Endothelial cell of umbilical vein (primary cell): ENCODE results near the gene PPP1R13B. TPM values are rescaled to one million over a fixed set of nuclear protein-coding genes. Genes with fewer than 3 reads are reported as not detected.
"Not testable (repeated sequence)": the region's sequence is repeated elsewhere in the genome, so short reads cannot be mapped to it uniquely, and the experiment has no call there.

Experiments
- BruUV-seq: library from RNA; stranded (reverse); fragments of 400-500 nt; replicated peaks from 2 replicates; lab custom pipeline; 2021; lab: Mats Ljungman, UMichigan
- CTCF ChIA-PET: fragments of 300-600, 350-600 bp; sonication (Branson Sonifier 250); formaldehyde crosslinking; loops from one replicate; lab custom pipeline; 2021; ENCODE audit warnings: antibody characterized with exemption, inconsistent platforms; lab: Charles Lee
- POLR2A ChIA-PET: fragments of 300-600, 350-600 bp; sonication (Branson Sonifier 250); formaldehyde crosslinking; loops from one replicate; lab custom pipeline; 2021; ENCODE audit warnings: antibody characterized with exemption, inconsistent platforms; lab: Charles Lee
- DNase-seq: peaks from one replicate; pipeline ENCODE4 v3.0.0-alpha.2; 2011; ENCODE audit warnings: low read depth, low spot score
- FAIRE-seq: peaks from 2 replicates; lab custom pipeline; 2011; peaks lifted over from hg19 to GRCh38; lab: Jason Lieb, UNC
- H2AFZ ChIP-seq: 2 replicates; pipeline ENCODE4 v1.6.0; 2012; ENCODE audit warnings: low read depth, low read length, control low read depth, inconsistent platforms
- H3K27ac ChIP-seq: 2 replicates; pipeline ENCODE4 v1.5.1; 2011; ENCODE audit warnings: low read depth, mild to moderate bottlenecking, control low read depth, low read length, moderate library complexity; ENCODE audit not compliant: insufficient read depth
- H3K27me3 ChIP-seq, 2 experiments: 2 replicates each; pipeline versions ENCODE4 v1.6.0 to v1.6.1; 2011; ENCODE audit warnings: low read length in 2 of 2, mixed read lengths in 1 of 2; ENCODE audit not compliant: control insufficient read depth in 2 of 2, insufficient read depth in 2 of 2
- H3K36me3 ChIP-seq, 2 experiments: 2 replicates in 1 of 2; 3 replicates in 1 of 2; pipeline ENCODE4 v1.5.1; 2011; ENCODE audit warnings: low read length in 2 of 2, mild to moderate bottlenecking in 1 of 2, moderate library complexity in 1 of 2; ENCODE audit not compliant: control insufficient read depth in 2 of 2, insufficient read depth in 2 of 2; ENCODE audit errors: extremely low read depth in 1 of 2
- H3K4me1 ChIP-seq: 3 replicates; pipeline ENCODE4 v1.5.1; 2011; ENCODE audit warnings: mild to moderate bottlenecking, low read length; ENCODE audit not compliant: control insufficient read depth, insufficient read depth; ENCODE audit errors: extremely low read depth
- H3K4me2 ChIP-seq: 2 replicates; pipeline ENCODE4 v1.6.1; 2011; ENCODE audit warnings: low read length, control low read depth, mixed read lengths; ENCODE audit not compliant: insufficient read depth
- H3K4me3 ChIP-seq, 3 experiments: fragments of 200-600 bp in 1 of 3; sonication (generic), shearing (Covaris generic) in 1 of 3; replicated peaks in 1 of 3; 2 replicates each; pipeline ENCODE4 v1.5.1; 2011 to 2016; ENCODE audit warnings: control low read depth in 3 of 3, low read length in 3 of 3, mild to moderate bottlenecking in 2 of 3, inconsistent platforms in 1 of 3, low read depth in 1 of 3, moderate library complexity in 1 of 3; ENCODE audit not compliant: insufficient read depth in 1 of 3
- H3K79me2 ChIP-seq: 2 replicates; pipeline ENCODE4 v1.6.0; 2012; ENCODE audit warnings: low read length, inconsistent platforms; ENCODE audit not compliant: control insufficient read depth, insufficient read depth
- H3K9ac ChIP-seq: replicated peaks from 2 replicates; pipeline ENCODE3; 2011; ENCODE audit warnings: low read length, control low read depth; ENCODE audit not compliant: insufficient read depth; ENCODE audit errors: extremely low read depth
- H3K9me1 ChIP-seq: replicated peaks from 3 replicates; pipeline ENCODE4 v1.6.0; 2011; ENCODE audit warnings: mild to moderate bottlenecking, low read length; ENCODE audit not compliant: control insufficient read depth, insufficient read depth; ENCODE audit errors: extremely low read depth
- H3K9me3 ChIP-seq: replicated peaks from 2 replicates; pipeline ENCODE4 v1.5.1; 2012; ENCODE audit warnings: low read length, inconsistent platforms; ENCODE audit not compliant: control insufficient read depth, insufficient read depth
- H4K20me1 ChIP-seq: replicated peaks from 2 replicates; pipeline ENCODE3; 2011; ENCODE audit warnings: mild to moderate bottlenecking, low read length; ENCODE audit not compliant: control insufficient read depth, insufficient read depth; ENCODE audit errors: extremely low read depth
- EZH2 ChIP-seq: IDR thresholded peaks from 2 replicates; pipeline ENCODE4 v1.6.1; 2012; ENCODE audit warnings: borderline replicate concordance, low read depth, mild to moderate bottlenecking, moderate library complexity, low read length, inconsistent platforms; ENCODE audit not compliant: severe bottlenecking
- FOS ChIP-seq: IDR thresholded peaks from 2 replicates; pipeline ENCODE4 v1.6.1; 2011; ENCODE audit warnings: mild to moderate bottlenecking, low read length, moderate library complexity, borderline replicate concordance; ENCODE audit not compliant: insufficient read depth
- GATA2 ChIP-seq: IDR thresholded peaks from 2 replicates; pipeline ENCODE4 v1.7.0; 2011; ENCODE audit warnings: low read depth, mild to moderate bottlenecking, moderate library complexity, mixed read lengths, low read length; ENCODE audit not compliant: insufficient read length, insufficient read depth
- JUN ChIP-seq: IDR thresholded peaks from 2 replicates; pipeline ENCODE4 v1.6.1; 2011; ENCODE audit warnings: borderline replicate concordance, low read depth; ENCODE audit not compliant: insufficient read length, insufficient read depth
- MYC ChIP-seq: IDR thresholded peaks from one replicate; pipeline ENCODE4 v1.6.1; 2011; ENCODE audit warnings: mild to moderate bottlenecking, low read depth, low read length
- POLR2A ChIP-seq: IDR thresholded peaks from 2 replicates; pipeline ENCODE4 v1.6.1; 2012; ENCODE audit warnings: low read depth, mild to moderate bottlenecking, control low read depth, low read length
- POLR2AphosphoS5 ChIP-seq: IDR thresholded peaks from 2 replicates; pipeline ENCODE4 v1.6.1; 2012; ENCODE audit warnings: low read depth, mild to moderate bottlenecking, control low read depth, low read length, moderate library complexity; ENCODE audit not compliant: insufficient read depth
- dilution Hi-C: fragments of 300-500 bp; cut with MboI; formaldehyde crosslinking; loops from one replicate; pipeline ENCODE4 v1.15.0; 2019; ENCODE audit warnings: low sequenced_read_pairs; ENCODE audit not compliant: extremely low pct_ligation_motif_present
- intact Hi-C: fragments of 100-400 bp; cut with micrococcal nuclease; formaldehyde crosslinking; loops from one replicate; pipeline ENCODE4 v1.10.0; 2022
- polyA plus RNA-seq, 4 experiments: library from polyadenylated mRNA; depleted of rRNA in 3 of 4; stranded (reverse) in 3 of 4; unstranded in 1 of 4; fragments of >200 nt; gene quantifications; 2 replicates each; pipeline versions ENCODE4 v1.2.1 to v1.2.3, GENCODE V29; 2011 to 2012; ENCODE audit warnings: missing spikeins in 1 of 4
- total RNA-seq: library from RNA; stranded (reverse); gene quantifications from 2 replicates; pipeline ENCODE4 v1.2.3, GENCODE V29; 2021
- TF ChIP-seq, protein P1 (sequence below), 2 donors: IDR thresholded peaks; 1 replicate in 1 of 2; 2 replicates in 1 of 2; pipeline ENCODE4 v1.5.1; 2011; ENCODE audit warnings: low read length in 2 of 2, mild to moderate bottlenecking in 2 of 2, moderate library complexity in 2 of 2, control low read depth in 1 of 2, inconsistent platforms in 1 of 2, low read depth in 1 of 2; ENCODE audit not compliant: insufficient read depth in 1 of 2; ENCODE audit errors: extremely low read depth in 1 of 2
- TF ChIP-seq, protein P2 (sequence below): IDR thresholded peaks from 2 replicates; pipeline ENCODE4 v1.6.1; 2011; ENCODE audit not compliant: insufficient read depth, insufficient read length

The PPP1R13B gene
- total and polyA plus RNA-seq, 2 donors (not counting 3 experiments of a cell fraction or from before 2014, with no cell fraction given), result 10.0 to 30.0 TPM

DNA sequence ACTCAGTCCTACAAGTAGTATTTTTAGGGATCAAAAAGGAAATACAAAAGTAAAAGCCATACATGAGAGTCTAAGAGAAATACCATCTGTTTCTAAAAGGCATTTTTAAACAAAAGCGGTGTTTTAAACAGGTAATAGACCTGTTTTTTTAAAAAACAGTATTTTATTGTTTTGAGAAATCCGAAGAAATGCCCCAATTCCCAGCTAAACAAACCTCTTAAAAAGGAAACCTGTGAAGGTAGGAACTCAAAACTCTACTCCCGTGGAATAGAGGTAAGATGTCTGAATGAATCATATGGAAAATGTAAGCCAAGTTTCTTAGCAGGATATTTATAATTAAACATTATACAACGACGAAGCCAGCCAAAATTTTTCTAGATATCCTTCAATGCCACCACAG is 2.0 kb downstream of the PPP1R13B start:
- no peak for FAIRE-seq
- ChIA-PET POLR2A (no interaction called here), CTCF (interaction anchor here (0.9 to 3.8 kb wide), 2 partner anchors 20 to 55 kb away, joined by 3 to 19 read pairs; no protein-coding TSS in a partner anchor)
- H3K36me3 ChIP-seq, result no peaks in the 10 kb centered on the region
- intact Hi-C loops, result loop anchor here (5.0 kb wide), 1 partner anchor 128 kb away; the partner anchor contains the start of genes XRCC3 and ZFYVE21
- H3K9me3 ChIP-seq, result no peaks in the 10 kb centered on the region
- no peaks in the 10 kb centered on the region for H4K20me1 ChIP-seq
- peak overlapping the region; percentile 44 for H3K4me2 ChIP-seq
- H3K27ac ChIP-seq, result no peak overlapping the region
- dilution Hi-C loops, result no loop called here
- DNase-seq, result no peak
- BruUV-seq, result no TSS peak
- H3K4me3 ChIP-seq, result no peak overlapping the region
- no peak overlapping the region for H2AFZ ChIP-seq
- TF ChIP-seq JUN, result no peak
- TF ChIP-seq MYC, result no peak
- TF ChIP-seq POLR2A, result no peak
- TF ChIP-seq, protein P1, sequence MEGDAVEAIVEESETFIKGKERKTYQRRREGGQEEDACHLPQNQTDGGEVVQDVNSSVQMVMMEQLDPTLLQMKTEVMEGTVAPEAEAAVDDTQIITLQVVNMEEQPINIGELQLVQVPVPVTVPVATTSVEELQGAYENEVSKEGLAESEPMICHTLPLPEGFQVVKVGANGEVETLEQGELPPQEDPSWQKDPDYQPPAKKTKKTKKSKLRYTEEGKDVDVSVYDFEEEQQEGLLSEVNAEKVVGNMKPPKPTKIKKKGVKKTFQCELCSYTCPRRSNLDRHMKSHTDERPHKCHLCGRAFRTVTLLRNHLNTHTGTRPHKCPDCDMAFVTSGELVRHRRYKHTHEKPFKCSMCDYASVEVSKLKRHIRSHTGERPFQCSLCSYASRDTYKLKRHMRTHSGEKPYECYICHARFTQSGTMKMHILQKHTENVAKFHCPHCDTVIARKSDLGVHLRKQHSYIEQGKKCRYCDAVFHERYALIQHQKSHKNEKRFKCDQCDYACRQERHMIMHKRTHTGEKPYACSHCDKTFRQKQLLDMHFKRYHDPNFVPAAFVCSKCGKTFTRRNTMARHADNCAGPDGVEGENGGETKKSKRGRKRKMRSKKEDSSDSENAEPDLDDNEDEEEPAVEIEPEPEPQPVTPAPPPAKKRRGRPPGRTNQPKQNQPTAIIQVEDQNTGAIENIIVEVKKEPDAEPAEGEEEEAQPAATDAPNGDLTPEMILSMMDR (IDR thresholded peaks at IDR 0.05; ENCODE audit: extremely low read depth in 1 of 2, insufficient read depth in 1 of 2, low read depth in 1 of 2, low read length in 2 of 2), result no peak
- TF ChIP-seq POLR2AphosphoS5, result no peak
- TF ChIP-seq, protein P2, sequence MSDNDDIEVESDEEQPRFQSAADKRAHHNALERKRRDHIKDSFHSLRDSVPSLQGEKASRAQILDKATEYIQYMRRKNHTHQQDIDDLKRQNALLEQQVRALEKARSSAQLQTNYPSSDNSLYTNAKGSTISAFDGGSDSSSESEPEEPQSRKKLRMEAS, result no peak
- no peak for TF ChIP-seq EZH2
- no peak for TF ChIP-seq GATA2
- no peak for TF ChIP-seq FOS
- no peaks in the 10 kb centered on the region for H3K27me3 ChIP-seq
- H3K9ac ChIP-seq, result no peak overlapping the region
- peaks cover 17% of the 10 kb centered on the region for H3K79me2 ChIP-seq
- H3K9me1 ChIP-seq, result no peaks in the 10 kb centered on the region
- H3K4me1 ChIP-seq, result peaks cover 15% of the 10 kb centered on the region

DNA sequence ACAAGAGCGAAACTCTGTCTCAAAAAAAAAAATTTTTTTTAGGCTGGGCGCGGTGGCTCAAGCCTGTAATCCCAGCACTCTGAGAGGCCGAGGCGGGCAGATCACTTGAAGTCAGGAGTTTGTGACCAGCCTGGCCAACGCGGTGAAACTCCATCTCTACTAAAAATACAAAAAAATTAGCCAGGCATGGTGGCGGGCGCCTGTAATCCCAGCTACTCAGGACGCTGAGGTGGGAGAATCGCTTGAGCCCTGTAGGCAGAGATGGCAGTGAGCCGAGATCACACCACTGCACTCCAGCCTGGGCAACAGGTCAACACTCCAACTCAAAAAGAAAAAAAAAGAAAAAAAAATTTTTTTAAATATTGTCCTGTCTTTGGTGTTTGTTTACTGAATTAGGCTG is 6.1 kb downstream of the PPP1R13B start:
- H3K9me3 ChIP-seq, H3K27ac ChIP-seq, H4K20me1 ChIP-seq, BruUV-seq, dilution Hi-C loops, H3K4me2 ChIP-seq, FAIRE-seq, DNase-seq, H2AFZ ChIP-seq, H3K9me1 ChIP-seq, H3K4me3 ChIP-seq, H3K36me3 ChIP-seq, H3K27me3 ChIP-seq, H3K9ac ChIP-seq, POLR2A ChIA-PET, intact Hi-C loops: not testable (repeated sequence)
- Histone ChIP-seq H3K79me2 (peaks cover 29% of the 10 kb centered on the region), H3K4me1 (peaks cover 16% of the 10 kb centered on the region)
- CTCF ChIA-PET, result interaction anchor here (0.7 to 3.8 kb wide), 4 partner anchors 33 to 118 kb away, joined by 3 to 19 read pairs (median 3); no protein-coding TSS in a partner anchor
